Measurements from ENCODE around the gene TNN. TPM values are rescaled to one million over a fixed set of nuclear protein-coding genes. Genes with fewer than 3 reads are reported as not detected.

Gene TNN
- total and polyA plus RNA-seq, 8 donors, result 0.06 to 1.1 (median 0.14) TPM; not detected in 5

- Histone ChIP-seq H3K4me1 (peaks cover 0 to 32% (median 18%) of the 10 kb centered on the region in 4 donors), H3K4me3 (no peak overlapping the region), H3K27me3 (no peaks in the 10 kb centered on the region), H3K36me3 (peaks cover 0 to 8% (median 2%) of the 10 kb centered on the region in 4 donors), H3K27ac (no peak overlapping the region), H3K9me3 (no peaks in the 10 kb centered on the region)
- 87 to 98% (median 96%) methylated on average over 2 of the region's 2 CpGs for WGBS, 5 donors
- no peak for DNase-seq
- TF ChIP-seq EP300 (IDR thresholded peaks at IDR 0.05) (no peak), POLR2AphosphoS5 (IDR thresholded peaks at IDR 0.05) (no peak), CTCF (IDR thresholded peaks at IDR 0.05) (no peak), POLR2A (IDR thresholded peaks at IDR 0.05) (no peak)
- intact Hi-C loops (cut with DNase I; ENCODE audit: low total_unique reads), result no loop called here
Observed at GRCh38 chr1:175024773-175025172, 42.9 kb upstream of the TNN start.

GRCh38 chr1:175033953-175034352 lies 33.7 kb upstream of the TNN start:
- no peak for TF ChIP-seq POLR2A (IDR thresholded peaks at IDR 0.05)
- TF ChIP-seq CTCF (IDR thresholded peaks at IDR 0.05), result no peak
- no peak for TF ChIP-seq EP300 (IDR thresholded peaks at IDR 0.05)
- TF ChIP-seq POLR2AphosphoS5 (IDR thresholded peaks at IDR 0.05), result no peak
- Histone ChIP-seq H3K9me3 (no peaks in the 10 kb centered on the region), H3K36me3 (no peaks in the 10 kb centered on the region), H3K27me3 (no peaks in the 10 kb centered on the region), H3K4me3 (no peak overlapping the region), H3K4me1 (peaks cover 0 to 9% (median 3%) of the 10 kb centered on the region in 4 donors), H3K27ac (no peak overlapping the region)
- no peak for DNase-seq
- WGBS, 5 donors, result 71 to 83% (median 76%) methylated on average over 4 of the region's 4 CpGs
- intact Hi-C loops (cut with DNase I; ENCODE audit: low total_unique reads), result loop anchor here (5.0 to 10.0 kb wide), 2 partner anchors 93 to 281 kb away; no protein-coding TSS in a partner anchor

- H3K27me3 ChIP-seq, result no peaks in the 10 kb centered on the region
- H3K4me1 ChIP-seq, result peaks cover 0 to 2% (median 0%) of the 10 kb centered on the region in 4 donors
- TF ChIP-seq CTCF (IDR thresholded peaks at IDR 0.05) (no peak), POLR2A (IDR thresholded peaks at IDR 0.05) (no peak), EP300 (IDR thresholded peaks at IDR 0.05) (no peak), POLR2AphosphoS5 (IDR thresholded peaks at IDR 0.05) (no peak)
- no peak overlapping the region for H3K27ac ChIP-seq
- no peaks in the 10 kb centered on the region for H3K36me3 ChIP-seq
- DNase-seq, result no peak
- no peaks in the 10 kb centered on the region for H3K9me3 ChIP-seq
- intact Hi-C loops (cut with DNase I; ENCODE audit: low total_unique reads), result loop anchor here (5.0 to 10.0 kb wide), 2 partner anchors 93 to 280 kb away; no protein-coding TSS in a partner anchor
- WGBS, 5 donors, result 62 to 79% (median 63%) methylated on average over 2 of the region's 2 CpGs
- no peak overlapping the region for H3K4me3 ChIP-seq
Observed at GRCh38 chr1:175034775-175035174, 32.9 kb upstream of the TNN start.

- no peak for TF ChIP-seq EP300 (IDR thresholded peaks at IDR 0.05)
- Histone ChIP-seq H3K4me3 (no peak overlapping the region), H3K27me3 (no peaks in the 10 kb centered on the region), H3K27ac (no peak overlapping the region), H3K4me1 (no peaks in the 10 kb centered on the region), H3K9me3 (no peaks in the 10 kb centered on the region), H3K36me3 (no peaks in the 10 kb centered on the region)
- WGBS, 5 donors, result 80 to 91% (median 86%) methylated on average over 4 to 6 of the region's 6 CpGs
- intact Hi-C loops (cut with DNase I; ENCODE audit: low total_unique reads), result loop anchor here (10.0 kb wide), 1 partner anchor 279 kb away; no protein-coding TSS in a partner anchor
- no peak for DNase-seq
Observed at GRCh38 chr1:175035865-175036264, 31.8 kb upstream of the TNN start.

GRCh38 chr1:175036476-175036875 lies 31.2 kb upstream of the TNN start:
- H3K36me3 ChIP-seq, result no peaks in the 10 kb centered on the region
- no peak for DNase-seq
- H3K27ac ChIP-seq, result no peak overlapping the region
- intact Hi-C loops (cut with DNase I; ENCODE audit: low total_unique reads), result loop anchor here (10.0 kb wide), 1 partner anchor 278 kb away; no protein-coding TSS in a partner anchor
- H3K4me1 ChIP-seq, result no peaks in the 10 kb centered on the region
- WGBS, 5 donors, result 57 to 78% (median 70%) methylated on average over 3 of the region's 3 CpGs
- TF ChIP-seq CTCF (IDR thresholded peaks at IDR 0.05) (no peak), EP300 (IDR thresholded peaks at IDR 0.05) (no peak), POLR2A (IDR thresholded peaks at IDR 0.05) (no peak), POLR2AphosphoS5 (IDR thresholded peaks at IDR 0.05) (no peak)
- no peak overlapping the region for H3K4me3 ChIP-seq
- no peaks in the 10 kb centered on the region for H3K27me3 ChIP-seq
- H3K9me3 ChIP-seq, result no peaks in the 10 kb centered on the region

Data from stomach (tissue), 9 donors.